NCI-H510A treated with DMSO at 0.1 percent for 48 hours (cell line): ENCODE results near the gene SMIM13.

Experiments
- DNase-seq: peaks from one replicate; lab custom pipeline; 2025; lab: John Stamatoyannopoulos, UW

Gene SMIM13

GRCh38 chr6:11122380-11122779, 28.7 kb downstream of the SMIM13 start:
- no peak for DNase-seq

GRCh38 chr6:11123978-11124377, 30.3 kb downstream of the SMIM13 start:
- no peak for DNase-seq

GRCh38 chr6:11126876-11127275, 33.2 kb downstream of the SMIM13 start:
- DNase-seq: no peak

GRCh38 chr6:11128608-11129007, 35.0 kb downstream of the SMIM13 start:
- DNase-seq: no peak

- no peak for DNase-seq
These were observed 36.4 kb downstream of the SMIM13 start for GRCh38 chr6:11129908-11130565.

- no peak for DNase-seq
These were observed 37.0 kb downstream of the SMIM13 start for GRCh38 chr6:11130605-11131004.

GRCh38 chr6:11132194-11132888, 38.7 kb downstream of the SMIM13 start:
- no peak for DNase-seq

GRCh38 chr6:11133281-11133680, 39.6 kb downstream of the SMIM13 start:
- no peak for DNase-seq

GRCh38 chr6:11136809-11137208, 43.2 kb downstream of the SMIM13 start:
- DNase-seq: no peak

- no peak for DNase-seq
These were observed 45.7 kb downstream of the SMIM13 start for GRCh38 chr6:11139051-11139960.

GRCh38 chr6:11140056-11140455, 46.4 kb downstream of the SMIM13 start:
- DNase-seq: no peak

- DNase-seq: no peak
These were observed 47.7 kb downstream of the SMIM13 start for GRCh38 chr6:11141295-11141694.

- no peak for DNase-seq
These were observed 48.8 kb downstream of the SMIM13 start for GRCh38 chr6:11142296-11143027.

- DNase-seq: no peak
These were observed 50.0 kb downstream of the SMIM13 start for GRCh38 chr6:11143394-11144371.

GRCh38 chr6:11144393-11144851, 50.8 kb downstream of the SMIM13 start:
- DNase-seq: peak; percentile 4

- DNase-seq: no peak
These were observed 52.6 kb downstream of the SMIM13 start for GRCh38 chr6:11146117-11146826.

GRCh38 chr6:11149551-11149950, 55.9 kb downstream of the SMIM13 start:
- DNase-seq: no peak

- no peak for DNase-seq
These were observed 57.9 kb downstream of the SMIM13 start for GRCh38 chr6:11151488-11151887.

GRCh38 chr6:11152581-11152980, 58.9 kb downstream of the SMIM13 start:
- no peak for DNase-seq

- no peak for DNase-seq
These were observed 59.8 kb downstream of the SMIM13 start for GRCh38 chr6:11153447-11153846.
